GM19372 (cell line): ENCODE measurements around the gene CCR5AS.

Experiments
- ATAC-seq: cut with Tn5 transposase; IDR thresholded peaks from one replicate; pipeline ENCODE4 v1.9.1; 2021; ENCODE audit warnings: mild to moderate bottlenecking, low read depth, moderate library complexity; ENCODE audit not compliant: unreplicated experiment

CCR5AS gene

DNA sequence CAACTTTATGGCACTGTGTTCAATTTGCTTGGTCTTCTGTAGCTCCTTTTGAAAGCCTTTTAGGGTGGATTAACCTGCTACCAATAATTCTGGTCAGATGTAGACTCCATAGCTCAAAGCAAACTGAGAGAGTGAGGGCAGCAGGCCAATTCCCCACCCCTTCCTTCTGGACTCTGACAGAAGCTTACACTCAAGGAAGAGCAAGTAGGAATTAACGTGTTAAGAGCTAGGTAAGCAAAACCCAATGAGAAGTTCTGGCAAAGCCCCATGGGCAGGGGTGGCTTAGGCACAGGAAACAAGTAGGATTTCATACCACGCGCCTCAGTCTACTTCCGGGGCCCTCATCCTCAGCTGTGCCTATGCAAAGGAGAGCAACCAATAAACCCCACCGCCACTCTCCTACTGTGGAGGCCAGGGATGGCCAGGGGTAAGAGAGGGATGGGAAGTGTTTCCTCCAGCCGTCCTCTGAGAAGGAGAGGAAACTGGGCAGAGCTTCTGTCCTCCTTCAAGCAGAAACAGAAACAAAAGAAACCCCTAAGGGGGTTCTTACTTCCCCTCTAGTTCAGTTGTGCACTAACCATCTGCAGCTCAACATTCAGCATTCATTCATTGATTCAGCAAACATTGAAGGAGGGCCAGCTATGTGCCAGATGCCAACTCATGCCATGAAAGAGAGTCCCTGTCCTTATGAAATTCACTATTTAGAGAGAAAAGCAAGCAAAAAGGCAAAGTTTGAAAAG lies 23.5 kb downstream of the CCR5AS start:
- ATAC-seq, result no peak

DNA sequence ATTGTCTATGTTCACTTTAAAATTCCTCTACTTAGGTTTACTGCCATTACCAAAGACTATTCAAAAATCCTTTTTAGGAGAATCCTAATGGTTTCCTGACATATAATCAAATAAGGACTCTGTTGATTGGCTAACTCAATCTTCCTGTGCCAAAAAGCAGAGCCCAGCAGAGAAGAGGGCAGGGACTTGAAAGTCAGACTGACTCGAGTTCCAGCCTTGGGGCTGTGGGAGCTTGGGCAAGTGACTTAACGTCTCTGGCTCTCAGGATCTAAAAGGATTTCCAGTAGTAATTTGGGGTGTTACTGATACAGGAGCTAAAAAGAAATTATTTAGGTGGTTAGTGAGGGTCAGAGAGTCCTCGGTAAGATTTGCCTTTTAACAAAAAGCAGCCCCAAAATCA lies 25.2 kb downstream of the CCR5AS start:
- ATAC-seq, result no peak

GRCh38 chr3:46380471-46381221 lies 26.2 kb downstream of the CCR5AS start:
- ATAC-seq, result no peak

DNA sequence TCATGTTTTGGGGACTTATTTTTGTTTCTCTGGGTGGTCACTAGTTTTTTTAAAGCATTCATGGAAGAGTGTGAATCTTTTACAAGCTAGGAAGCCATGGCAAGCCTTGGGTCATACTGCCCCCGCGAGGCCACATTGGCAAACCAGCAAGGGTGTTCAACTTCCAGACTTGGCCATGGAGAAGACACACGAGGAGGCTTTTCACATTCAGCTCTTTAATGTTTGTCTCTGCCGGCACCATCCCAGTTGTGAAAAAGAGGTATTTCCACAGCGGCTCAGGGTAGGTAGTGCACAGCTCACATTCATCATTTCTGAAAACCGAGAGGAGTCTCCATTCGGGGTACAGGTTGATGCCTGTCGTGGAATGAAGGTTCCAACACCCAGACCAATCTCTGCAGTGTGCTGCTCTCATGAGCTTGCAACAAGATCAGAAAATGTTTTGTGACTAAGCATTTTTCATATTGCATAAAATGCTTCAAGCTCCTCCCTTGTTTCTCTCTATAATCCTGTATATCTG lies 28.4 kb downstream of the CCR5AS start:
- no peak for ATAC-seq

GRCh38 chr3:46375814-46376213 lies 31.1 kb downstream of the CCR5AS start:
- ATAC-seq, result no peak

- no peak for ATAC-seq
Observed at GRCh38 chr3:46375218-46375617, 31.6 kb downstream of the CCR5AS start.

DNA sequence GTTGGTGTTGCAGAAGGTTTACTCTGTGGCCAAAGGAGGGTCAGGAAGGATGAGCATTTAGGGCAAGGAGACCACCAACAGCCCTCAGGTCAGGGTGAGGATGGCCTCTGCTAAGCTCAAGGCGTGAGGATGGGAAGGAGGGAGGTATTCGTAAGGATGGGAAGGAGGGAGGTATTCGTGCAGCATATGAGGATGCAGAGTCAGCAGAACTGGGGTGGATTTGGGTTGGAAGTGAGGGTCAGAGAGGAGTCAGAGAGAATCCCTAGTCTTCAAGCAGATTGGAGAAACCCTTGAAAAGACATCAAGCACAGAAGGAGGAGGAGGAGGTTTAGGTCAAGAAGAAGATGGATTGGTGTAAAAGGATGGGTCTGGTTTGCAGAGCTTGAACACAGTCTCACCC lies 32.1 kb downstream of the CCR5AS start:
- ATAC-seq, result no peak

DNA sequence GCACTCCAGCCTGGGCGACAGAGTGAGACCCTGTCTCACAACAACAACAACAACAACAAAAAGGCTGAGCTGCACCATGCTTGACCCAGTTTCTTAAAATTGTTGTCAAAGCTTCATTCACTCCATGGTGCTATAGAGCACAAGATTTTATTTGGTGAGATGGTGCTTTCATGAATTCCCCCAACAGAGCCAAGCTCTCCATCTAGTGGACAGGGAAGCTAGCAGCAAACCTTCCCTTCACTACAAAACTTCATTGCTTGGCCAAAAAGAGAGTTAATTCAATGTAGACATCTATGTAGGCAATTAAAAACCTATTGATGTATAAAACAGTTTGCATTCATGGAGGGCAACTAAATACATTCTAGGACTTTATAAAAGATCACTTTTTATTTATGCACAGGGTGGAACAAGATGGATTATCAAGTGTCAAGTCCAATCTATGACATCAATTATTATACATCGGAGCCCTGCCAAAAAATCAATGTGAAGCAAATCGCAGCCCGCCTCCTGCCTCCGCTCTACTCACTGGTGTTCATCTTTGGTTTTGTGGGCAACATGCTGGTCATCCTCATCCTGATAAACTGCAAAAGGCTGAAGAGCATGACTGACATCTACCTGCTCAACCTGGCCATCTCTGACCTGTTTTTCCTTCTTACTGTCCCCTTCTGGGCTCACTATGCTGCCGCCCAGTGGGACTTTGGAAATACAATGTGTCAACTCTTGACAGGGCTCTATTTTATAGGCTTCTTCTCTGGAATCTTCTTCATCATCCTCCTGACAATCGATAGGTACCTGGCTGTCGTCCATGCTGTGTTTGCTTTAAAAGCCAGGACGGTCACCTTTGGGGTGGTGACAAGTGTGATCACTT lies 34.1 kb downstream of the CCR5AS start:
- no peak for ATAC-seq

DNA sequence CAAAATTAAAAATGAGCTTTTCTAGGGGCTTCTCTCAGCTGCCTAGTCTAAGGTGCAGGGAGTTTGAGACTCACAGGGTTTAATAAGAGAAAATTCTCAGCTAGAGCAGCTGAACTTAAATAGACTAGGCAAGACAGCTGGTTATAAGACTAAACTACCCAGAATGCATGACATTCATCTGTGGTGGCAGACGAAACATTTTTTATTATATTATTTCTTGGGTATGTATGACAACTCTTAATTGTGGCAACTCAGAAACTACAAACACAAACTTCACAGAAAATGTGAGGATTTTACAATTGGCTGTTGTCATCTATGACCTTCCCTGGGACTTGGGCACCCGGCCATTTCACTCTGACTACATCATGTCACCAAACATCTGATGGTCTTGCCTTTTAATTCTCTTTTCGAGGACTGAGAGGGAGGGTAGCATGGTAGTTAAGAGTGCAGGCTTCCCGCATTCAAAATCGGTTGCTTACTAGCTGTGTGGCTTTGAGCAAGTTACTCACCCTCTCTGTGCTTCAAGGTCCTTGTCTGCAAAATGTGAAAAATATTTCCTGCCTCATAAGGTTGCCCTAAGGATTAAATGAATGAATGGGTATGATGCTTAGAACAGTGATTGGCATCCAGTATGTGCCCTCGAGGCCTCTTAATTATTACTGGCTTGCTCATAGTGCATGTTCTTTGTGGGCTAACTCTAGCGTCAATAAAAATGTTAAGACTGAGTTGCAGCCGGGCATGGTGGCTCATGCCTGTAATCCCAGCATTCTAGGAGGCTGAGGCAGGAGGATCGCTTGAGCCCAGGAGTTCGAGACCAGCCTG lies 35.1 kb downstream of the CCR5AS start:
- ATAC-seq, result no peak

DNA sequence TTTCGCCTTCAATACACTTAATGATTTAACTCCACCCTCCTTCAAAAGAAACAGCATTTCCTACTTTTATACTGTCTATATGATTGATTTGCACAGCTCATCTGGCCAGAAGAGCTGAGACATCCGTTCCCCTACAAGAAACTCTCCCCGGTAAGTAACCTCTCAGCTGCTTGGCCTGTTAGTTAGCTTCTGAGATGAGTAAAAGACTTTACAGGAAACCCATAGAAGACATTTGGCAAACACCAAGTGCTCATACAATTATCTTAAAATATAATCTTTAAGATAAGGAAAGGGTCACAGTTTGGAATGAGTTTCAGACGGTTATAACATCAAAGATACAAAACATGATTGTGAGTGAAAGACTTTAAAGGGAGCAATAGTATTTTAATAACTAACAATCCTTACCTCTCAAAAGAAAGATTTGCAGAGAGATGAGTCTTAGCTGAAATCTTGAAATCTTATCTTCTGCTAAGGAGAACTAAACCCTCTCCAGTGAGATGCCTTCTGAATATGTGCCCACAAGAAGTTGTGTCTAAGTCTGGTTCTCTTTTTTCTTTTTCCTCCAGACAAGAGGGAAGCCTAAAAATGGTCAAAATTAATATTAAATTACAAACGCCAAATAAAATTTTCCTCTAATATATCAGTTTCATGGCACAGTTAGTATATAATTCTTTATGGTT lies 35.9 kb downstream of the CCR5AS start, which contains the start of gene CCR5:
CCR5 (plus strand) TSS at position 108 of the 680 bp plus-strand sequence. CDS start 1,957 bp downstream, outside the sequence.
- no peak for ATAC-seq

DNA sequence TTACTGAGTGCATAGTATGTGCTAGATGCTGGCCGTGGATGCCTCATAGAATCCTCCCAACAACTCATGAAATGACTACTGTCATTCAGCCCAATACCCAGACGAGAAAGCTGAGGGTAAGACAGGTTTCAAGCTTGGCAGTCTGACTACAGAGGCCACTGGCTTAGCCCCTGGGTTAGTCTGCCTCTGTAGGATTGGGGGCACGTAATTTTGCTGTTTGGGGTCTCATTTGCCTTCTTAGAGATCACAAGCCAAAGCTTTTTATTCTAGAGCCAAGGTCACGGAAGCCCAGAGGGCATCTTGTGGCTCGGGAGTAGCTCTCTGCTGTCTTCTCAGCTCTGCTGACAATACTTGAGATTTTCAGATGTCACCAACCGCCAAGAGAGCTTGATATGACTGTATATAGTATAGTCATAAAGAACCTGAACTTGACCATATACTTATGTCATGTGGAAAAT lies 37.2 kb downstream of the CCR5AS start:
- no peak for ATAC-seq

- ATAC-seq, result no peak
Observed at GRCh38 chr3:46369151-46369550, 37.7 kb downstream of the CCR5AS start.

DNA sequence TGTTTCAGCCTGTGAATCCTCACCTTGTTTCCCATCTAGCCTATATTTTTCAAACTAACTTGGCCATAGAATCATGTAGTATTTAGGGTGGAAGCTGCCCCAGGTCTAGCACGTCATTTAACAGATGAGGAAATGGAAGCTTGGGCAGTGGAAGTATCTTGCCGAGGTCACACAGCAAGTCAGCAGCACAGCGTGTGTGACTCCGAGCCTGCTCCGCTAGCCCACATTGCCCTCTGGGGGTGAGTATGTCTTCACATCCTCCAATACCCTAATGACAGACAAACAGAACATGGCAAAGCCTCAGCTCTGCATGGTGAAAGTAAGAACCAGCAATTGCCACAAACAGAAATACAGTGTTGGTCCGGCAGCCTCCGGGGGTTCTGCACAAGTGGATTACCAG lies 38.3 kb downstream of the CCR5AS start:
- no peak for ATAC-seq

GRCh38 chr3:46367811-46368210 lies 39.1 kb downstream of the CCR5AS start:
- no peak for ATAC-seq

- no peak for ATAC-seq
Observed at GRCh38 chr3:46365737-46366524, 40.9 kb downstream of the CCR5AS start.

- ATAC-seq, result no peak
Observed at GRCh38 chr3:46365041-46365440, 41.8 kb downstream of the CCR5AS start.

DNA sequence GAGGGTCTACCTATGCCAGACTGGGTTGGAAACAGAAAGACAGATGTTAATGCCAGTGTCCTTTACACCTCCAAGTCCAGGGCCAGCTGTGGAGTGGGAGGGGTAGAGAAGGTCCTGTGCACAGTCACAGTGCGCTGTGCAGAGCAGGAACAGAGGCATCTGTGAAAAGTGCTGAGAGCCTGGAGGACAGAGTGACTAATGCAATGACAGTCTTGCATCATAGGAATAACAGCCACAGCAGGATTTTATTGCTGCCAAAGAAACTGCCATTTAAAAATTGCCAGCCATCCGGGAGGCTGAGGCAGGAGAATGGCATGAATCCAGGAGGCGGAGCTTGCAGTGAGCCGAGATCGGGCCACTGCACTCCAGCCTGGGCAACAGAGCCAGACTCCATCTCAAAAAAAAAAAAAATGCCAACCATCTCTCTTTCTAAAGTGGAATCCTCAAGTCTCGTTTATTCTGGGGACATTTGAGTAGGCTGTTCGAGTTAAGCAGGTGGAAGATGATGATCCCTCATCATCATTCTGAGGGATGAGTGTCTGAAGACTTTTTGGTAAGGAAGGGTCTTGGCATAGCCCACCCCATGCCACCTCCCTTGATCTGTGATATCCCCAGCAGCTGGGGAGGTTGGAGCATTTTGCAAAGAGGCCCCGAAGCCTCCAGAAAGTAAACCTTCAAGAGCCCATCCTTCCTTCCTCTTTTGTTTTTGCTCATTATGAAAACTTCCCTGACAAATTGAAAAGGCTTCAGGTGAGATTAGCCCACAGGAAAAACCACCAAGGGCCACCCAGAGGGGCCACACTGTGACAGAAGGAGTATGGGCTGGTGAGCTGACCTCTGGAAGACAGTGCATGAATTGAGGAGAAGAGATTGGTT lies 45.2 kb downstream of the CCR5AS start:
- ATAC-seq, result no peak

DNA sequence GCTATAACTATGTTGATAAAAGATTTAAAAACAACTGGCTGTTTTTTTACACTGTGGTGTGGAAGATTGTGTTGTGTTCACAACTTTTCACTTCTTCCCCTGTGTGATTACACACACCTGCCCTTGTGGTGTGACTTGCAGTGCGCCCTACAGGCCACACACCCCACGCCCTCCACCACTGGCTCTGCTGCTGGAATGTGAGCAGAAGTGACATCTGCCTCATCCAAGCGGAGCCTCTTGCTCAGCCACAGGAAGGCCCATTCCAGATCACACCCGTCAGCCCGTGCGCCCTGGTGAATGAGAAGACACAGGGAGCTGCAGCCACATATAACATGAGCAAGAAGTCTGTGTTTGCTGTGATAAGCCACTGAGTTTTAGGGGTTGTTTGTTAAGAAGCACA lies 46.0 kb downstream of the CCR5AS start:
- no peak for ATAC-seq
